Measurements from ENCODE around the gene CLDN19.

CLDN19 gene

GRCh38 chr1:42692911-42693310, 47.1 kb downstream of the CLDN19 start:
- FAIRE-seq: no peak

DNA sequence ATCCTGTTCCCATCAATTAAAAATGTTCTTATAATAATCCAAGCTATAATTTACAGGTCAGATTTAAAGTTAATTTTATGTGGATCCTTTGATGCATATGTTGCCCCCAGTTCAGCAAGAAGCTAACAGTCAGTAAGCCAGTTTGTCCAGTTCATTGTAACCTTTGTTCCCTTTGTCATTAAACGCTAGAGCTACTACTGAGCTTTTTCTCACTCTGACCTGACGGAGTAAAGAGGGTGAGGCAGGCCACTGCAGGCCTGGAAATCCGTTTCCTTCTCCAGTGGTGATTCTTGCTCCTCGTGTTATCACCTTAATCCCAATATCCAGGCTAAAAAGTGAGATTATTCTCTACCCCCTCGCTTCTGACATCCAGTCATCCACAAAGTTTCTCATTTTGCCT, 47.6 kb downstream of the CLDN19 start:
- FAIRE-seq: no peak

DNA sequence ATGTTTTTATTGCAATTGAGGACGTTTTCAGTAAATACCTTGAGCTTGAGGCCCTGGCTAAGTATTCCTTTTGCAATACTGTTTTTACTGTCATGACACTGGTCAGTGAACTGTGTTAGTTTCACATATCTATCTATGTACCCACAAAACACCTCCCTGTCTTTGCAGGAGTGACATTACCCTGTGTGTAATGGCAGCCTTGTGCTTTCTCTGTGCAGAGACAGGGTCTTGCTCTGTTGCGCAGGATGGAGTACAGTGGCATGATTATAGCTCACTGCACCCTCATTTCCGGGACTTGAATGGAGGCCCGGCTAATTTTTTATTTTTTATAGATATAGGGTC, 48.9 kb downstream of the CLDN19 start:
- no peak for FAIRE-seq

DNA sequence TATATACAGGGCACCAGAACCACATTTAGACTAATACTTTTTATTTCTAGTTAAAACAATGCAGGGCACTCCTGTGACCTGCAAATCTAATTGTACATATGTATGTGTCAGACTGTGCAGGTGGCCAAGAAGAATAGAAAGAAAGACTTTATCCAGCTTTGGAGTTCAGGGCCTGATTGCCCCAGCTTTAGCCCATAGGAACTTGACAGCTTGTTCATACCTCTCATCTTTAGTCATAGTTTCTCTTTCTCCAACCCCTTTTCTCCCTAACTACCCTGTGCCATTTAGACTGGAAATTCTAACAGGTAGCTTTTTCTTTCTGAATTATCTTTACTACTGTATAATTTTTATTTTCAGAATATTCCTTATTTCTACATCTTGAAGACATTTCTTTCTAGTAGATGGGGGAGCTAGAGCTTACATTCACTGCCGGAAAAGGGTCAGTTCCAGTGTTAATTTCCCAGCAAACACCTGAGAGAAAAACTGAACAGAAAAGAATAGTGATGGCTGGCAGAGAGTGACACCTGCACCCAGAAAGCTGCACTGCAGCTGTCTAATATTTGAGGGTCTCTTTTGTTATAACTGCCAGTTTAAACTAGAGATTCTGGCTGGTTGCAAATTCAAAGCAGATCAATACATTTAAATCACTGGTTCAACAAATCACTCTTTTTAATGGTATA, 49.4 kb downstream of the CLDN19 start:
- FAIRE-seq: no peak

DNA sequence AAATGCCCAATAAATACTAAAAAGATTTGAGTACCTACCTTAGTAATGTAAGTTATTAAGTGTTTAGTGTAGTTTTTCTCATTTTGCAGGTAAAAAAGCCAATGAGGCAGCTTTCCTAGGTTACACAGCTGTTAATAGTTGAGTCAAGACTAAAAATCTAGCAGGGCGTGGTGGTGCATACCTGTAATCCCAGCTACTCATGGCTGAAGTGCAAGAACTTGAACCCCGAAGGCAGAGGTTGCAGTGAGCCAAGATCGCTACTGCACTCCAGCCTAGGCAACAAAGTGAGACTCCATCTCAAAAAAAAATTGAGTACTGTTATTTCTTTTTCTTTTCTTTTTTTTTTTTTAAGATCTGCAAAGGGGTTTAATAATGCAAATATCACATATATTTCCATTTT, 50.1 kb downstream of the CLDN19 start:
- FAIRE-seq: no peak

DNA sequence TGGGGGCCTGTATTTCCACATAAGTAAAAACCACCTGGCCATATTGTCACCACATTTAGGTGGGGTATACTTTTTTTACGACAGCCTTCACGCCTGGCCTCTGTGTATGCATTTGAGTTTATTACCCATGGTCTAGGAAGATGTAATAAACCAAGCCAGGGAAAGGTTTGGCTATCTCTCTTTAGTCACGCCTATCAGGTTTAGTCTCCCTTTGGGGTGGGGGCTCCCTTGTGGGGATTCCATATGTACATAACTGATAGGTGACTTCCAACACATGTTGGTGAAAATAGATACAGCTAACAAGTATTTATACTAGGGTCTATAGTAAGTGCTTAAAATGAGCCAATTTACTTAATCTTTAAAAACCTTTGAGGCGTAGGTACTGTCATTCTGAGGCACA, 53.6 kb downstream of the CLDN19 start:
- FAIRE-seq: no peak

DNA sequence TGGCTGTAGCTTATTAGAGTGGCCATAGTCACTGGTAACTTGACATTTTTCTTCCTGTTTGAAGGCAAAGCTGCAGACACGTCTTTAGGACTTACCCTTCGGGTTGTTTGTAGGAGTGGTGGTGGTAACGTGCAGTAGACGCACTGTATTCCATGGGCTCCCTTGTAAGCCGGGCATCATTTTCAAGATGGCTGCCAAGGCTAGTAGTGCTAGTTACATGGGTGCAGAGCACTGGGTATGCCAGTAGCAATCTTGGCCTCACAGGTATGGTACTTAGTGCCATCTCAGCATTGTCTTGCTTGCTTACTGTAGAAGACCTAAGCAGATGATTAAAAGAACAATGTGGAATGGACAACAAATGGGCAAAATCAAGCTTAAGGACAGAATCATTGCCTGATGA, 55.9 kb downstream of the CLDN19 start:
- no peak for FAIRE-seq
